ENCODE data around the gene HLA-C.
"Not testable (repeated sequence)": the region's sequence is repeated elsewhere in the genome, so short reads cannot be mapped to it uniquely, and the experiment has no call there.

Gene HLA-C

DNA sequence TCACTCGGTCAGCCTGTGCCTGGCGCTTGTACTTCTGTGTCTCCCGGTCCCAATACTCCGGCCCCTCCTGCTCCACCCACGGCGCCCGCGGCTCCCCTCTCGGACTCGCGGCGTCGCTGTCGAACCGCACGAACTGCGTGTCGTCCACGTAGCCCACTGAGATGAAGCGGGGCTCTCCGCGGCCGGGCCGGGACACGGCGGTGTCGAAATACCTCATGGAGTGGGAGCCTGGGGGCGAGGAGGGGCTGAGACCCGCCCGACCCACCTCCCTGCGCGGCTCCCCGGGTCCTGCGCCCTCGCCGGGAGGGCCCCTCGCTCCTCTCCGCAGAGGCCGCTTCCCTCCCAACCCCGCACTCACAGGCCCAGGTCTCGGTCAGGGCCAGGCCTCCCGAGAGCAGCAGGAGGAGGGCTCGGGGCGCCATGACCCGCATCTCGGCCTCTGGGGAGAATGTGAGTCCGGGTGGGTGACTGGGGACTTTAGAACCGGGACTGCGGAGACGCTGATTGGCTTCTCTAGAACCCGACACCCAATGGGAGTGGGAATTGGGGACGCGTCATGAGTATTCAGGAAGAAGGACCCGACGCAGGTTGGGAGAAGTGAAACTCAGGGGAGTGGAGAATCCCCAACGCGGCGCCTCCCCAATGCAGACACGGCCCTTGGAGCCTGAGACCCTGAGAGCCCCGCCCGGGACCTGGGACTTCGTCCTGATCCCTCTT, at the start of gene HLA-C:
TSS of gene HLA-C (minus strand) at position 452 of the 717 bp plus-strand sequence. CDS start at position 431, 21 bp downstream.
- DNase-seq (ENCODE audit: low read depth, low spot score) = peak; percentile 90

- DNase-seq (ENCODE audit: low read depth, low spot score) = no peak
Observed at GRCh38 chr6:31321005-31321707, 49.3 kb upstream of the HLA-C start.

DNA sequence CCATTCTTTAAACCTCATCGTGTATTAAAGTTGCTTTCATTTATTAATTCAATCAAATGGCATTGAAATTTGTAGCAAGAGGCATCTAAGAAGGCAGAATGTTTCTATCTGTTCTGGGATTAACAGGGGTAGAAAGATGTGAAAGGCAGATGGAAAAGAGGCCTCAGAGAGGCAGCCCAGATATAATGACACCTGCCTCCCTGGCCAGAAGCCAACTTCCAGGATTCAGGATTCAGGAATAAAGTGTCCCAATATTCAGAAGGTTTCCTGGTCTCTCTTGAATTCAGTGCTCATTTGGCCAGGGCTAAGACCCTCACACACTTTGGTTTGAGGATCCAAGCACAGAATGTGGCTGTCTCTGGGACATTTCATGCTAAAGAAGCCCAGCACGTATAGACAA, 45.1 kb upstream of the HLA-C start:
- no peak for DNase-seq (ENCODE audit: low read depth, low spot score)

DNA sequence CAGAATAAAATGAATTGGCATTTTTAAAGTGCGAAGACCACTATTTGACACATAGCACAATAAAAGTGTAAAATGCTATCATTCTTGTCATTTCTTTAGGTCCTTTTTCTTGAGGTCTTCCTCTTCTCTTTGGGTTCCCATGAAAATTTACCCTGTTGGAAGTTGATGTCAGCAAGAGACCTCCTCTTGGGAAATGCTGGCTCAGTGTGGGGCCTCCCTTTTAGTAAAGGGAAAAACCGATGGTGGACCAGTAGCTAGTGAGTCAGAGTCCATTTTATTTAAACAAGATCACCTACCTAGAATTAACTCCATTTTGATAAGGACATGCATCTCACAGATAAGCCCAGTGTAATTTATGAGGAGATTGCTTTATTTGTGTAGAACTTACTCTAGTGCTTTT, 37.7 kb upstream of the HLA-C start:
- DNase-seq (ENCODE audit: low read depth, low spot score) = no peak

DNA sequence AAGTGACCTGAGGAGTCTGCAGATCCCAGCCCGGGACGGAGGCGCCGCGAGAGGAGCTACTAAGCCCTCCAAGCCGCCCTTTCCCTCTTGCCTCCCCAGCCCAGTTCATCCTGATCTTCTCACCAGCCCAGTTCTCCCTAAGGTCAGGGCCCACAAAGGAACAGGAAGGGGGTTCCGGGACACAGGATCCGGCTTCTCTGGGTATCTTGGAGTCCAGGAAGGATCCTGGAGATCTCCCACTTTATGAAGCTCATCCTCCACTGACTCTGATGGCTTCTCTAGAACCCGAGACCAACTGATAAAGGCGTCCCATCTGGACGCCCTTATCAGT, 36.9 kb upstream of the HLA-C start:
- DNase-seq (ENCODE audit: low read depth, low spot score) = no peak

GRCh38 chr6:31308050-31308844, 36.4 kb upstream of the HLA-C start:
- peak; percentile 47 for DNase-seq (ENCODE audit: low read depth, low spot score)

- no peak for DNase-seq (ENCODE audit: low read depth, low spot score)
Observed at GRCh38 chr6:31307669-31308049, 35.8 kb upstream of the HLA-C start.

- no peak for DNase-seq (ENCODE audit: low read depth, low spot score)
Observed at GRCh38 chr6:31305703-31306219, 33.9 kb upstream of the HLA-C start.

GRCh38 chr6:31304683-31305082, 32.8 kb upstream of the HLA-C start:
- no peak for DNase-seq (ENCODE audit: low read depth, low spot score)

DNA sequence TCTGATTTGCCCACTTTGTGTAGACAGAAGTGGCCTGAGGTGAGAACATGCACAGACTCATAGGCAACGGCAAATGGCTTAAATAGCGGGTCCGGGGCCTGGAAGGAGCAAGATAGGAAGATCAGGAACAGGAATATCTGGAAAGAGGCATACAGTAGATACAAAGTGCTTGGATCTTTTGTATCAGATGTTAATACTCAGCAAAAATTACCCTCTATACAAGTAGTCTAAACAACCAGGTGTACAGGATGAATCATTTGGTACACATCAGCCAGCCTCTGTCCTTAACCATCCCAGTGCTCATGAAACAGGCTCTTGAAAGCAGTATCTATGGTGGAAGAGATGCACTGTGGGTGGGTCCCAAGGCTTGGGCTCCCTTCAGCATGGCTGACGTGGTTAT, 28.9 kb upstream of the HLA-C start:
- no peak for DNase-seq (ENCODE audit: low read depth, low spot score)

DNA sequence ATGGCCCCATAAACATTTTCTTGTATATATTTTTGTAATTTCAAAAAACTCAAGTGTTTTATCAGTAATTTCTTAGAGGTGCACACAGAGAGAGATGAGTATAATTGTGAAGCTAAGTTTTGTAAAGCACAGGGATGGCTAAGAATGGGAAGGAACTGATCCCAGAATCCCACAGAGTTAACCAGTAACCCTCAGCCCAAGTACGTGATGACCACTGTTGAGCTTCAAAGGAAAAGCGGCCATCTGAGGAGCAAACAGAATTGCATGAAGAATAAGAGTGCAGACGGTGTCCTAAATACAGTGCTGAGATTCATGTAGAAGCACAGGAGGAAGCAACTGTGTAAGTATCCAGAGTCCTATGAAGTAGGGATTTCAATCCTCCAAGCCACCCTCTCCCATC, 28.1 kb upstream of the HLA-C start:
- no peak for DNase-seq (ENCODE audit: low read depth, low spot score)

- DNase-seq (ENCODE audit: low read depth, low spot score) = no peak
Observed at GRCh38 chr6:31299511-31299910, 27.6 kb upstream of the HLA-C start.

GRCh38 chr6:31294056-31294455, 22.2 kb upstream of the HLA-C start:
- DNase-seq (ENCODE audit: low read depth, low spot score) = no peak

DNA sequence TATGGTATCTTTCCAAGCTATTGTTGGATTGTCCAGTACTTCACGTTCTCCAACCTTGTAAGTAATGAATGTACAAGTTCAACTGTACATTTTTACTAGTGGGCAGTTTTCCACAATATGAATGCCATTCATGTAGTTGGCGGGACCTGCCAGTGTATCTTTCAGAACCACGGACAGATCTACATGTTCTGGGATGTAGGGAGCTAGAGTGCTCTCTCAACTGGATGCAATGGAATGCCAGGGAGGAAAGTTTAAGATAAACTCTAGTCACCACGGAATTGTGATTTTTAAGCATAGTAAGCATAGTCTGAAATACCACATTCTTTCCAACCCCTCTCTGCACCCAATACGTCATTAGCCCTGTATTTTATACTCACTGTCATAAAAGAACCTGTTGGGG, 21.5 kb upstream of the HLA-C start:
- DNase-seq (ENCODE audit: low read depth, low spot score) = no peak

DNA sequence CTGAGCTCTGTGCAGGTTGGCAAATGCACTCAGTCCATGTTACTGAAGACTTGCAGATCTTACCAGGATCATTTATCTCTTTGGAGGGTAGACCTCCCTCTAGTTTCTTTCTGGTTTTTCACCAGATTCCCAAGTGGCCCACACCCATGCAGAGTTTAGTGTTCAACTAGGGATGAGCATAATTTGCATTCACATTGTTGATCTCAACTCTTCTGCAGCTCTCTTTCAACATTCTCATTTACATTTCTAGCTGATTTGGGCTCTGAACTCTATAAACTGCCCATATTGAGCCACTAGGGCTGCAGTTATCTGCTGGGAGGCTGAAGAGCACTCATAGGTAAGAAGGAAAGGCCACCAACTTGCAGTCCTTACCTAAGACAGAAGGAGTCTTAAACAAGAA, 17.9 kb upstream of the HLA-C start:
- no peak for DNase-seq (ENCODE audit: low read depth, low spot score)

- DNase-seq (ENCODE audit: low read depth, low spot score) = no peak
Observed at GRCh38 chr6:31287619-31288018, 15.7 kb upstream of the HLA-C start.

DNA sequence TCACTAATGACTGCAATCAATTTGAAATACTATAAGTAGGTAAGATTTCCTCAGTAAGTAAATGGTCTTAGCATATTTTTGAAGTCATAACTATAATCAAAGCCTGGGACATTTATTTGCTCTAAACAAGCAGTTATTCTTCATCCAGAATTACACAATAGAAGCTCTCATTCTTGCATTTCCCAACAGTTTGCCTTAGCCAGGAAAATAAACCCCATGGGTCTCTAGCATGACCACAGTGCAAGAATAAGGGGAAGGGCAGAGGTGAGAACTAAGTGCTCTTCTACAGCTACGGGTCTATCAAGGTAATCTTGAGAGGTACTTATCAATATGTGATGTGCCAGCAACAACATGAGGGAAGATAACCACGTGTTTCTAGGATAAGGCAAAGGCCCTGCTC, 14.1 kb upstream of the HLA-C start:
- no peak for DNase-seq (ENCODE audit: low read depth, low spot score)

- DNase-seq (ENCODE audit: low read depth, low spot score) = no peak
Observed at GRCh38 chr6:31285486-31285885, 13.6 kb upstream of the HLA-C start.

- DNase-seq (ENCODE audit: low read depth, low spot score) = not testable (repeated sequence)
Observed at GRCh38 chr6:31279647-31280046, 7.8 kb upstream of the HLA-C start.

GRCh38 chr6:31272836-31273626, 1.1 kb upstream of the HLA-C start:
- DNase-seq (ENCODE audit: low read depth, low spot score) = no peak

DNA sequence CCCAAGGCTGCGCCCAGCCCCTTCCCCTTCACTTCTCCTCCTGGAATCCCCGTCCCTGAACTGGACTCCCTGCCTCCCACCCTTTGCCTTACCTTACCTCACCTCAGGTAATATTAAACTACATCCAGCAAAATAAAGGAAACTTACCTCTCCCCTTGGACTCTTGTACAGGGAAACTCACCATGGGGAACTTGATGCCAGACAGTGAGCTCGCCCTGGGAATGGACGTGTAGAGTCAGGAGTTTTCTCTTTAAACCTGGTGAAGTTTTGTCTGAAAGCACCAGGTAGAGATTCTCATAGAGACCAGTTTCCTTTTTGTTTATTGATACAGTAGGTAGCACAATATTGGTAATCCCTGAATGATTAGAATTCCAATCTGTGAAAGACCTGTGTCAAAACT, 544 bp upstream of the HLA-C start:
- DNase-seq (ENCODE audit: low read depth, low spot score) = no peak

Measured in iPS DF 19.7 (cell line).